Measurements from ENCODE around the gene PSORS1C2. TPM values are rescaled to one million over a fixed set of nuclear protein-coding genes. Genes with fewer than 3 reads are reported as not detected.

PSORS1C2 gene
- total RNA-seq, 2 experiments from 2014 or later: not detected

DNA sequence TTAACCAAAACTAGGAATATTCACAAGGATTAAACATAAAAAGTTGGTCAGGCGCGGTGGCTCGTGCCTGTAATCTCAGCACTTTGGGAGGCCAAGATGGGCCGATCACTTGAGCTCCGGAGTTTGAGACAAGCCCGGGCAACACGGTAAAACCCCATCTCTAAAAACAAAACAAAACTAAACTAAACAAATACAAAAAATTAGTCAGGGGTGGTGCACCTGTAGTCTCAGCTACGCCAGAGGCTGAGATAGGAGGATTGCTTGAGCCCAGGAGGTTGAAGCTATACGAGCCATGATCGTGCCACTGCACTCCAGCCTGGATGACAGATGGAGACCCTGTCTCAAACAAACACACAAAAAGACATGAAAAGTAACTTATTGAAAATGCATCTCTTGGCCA is 3.2 kb downstream of the PSORS1C2 start:
- H3K4me1 Mint-ChIP-seq (ENCODE audit: low read depth): peaks cover 6% of the 10 kb centered on the region
- Histone ChIP-seq H3K36me3 (ENCODE audit: insufficient read depth, low read length) (no peaks in the 10 kb centered on the region), H3K9me3 (ENCODE audit: control insufficient read depth in 1 of 2, insufficient read depth in 1 of 2, low read length in 2 of 2) (no peaks in the 10 kb centered on the region), H3K4me3 (ENCODE audit: low read length) (no peak overlapping the region), H3K4me1 (ENCODE audit: insufficient read depth, low read length) (peaks cover 9% of the 10 kb centered on the region), H3K27ac (ENCODE audit: low read depth in 1 of 2, low read length in 2 of 2) (no peak overlapping the region), H3K27me3 (ENCODE audit: control insufficient read depth in 1 of 2, insufficient read depth in 2 of 2, low read length in 2 of 2) (no peaks in the 10 kb centered on the region)
- ATAC-seq (ENCODE audit: poor library complexity) (no peak), DNase-seq (no peak)
- no peaks in the 10 kb centered on the region for H3K27me3 Mint-ChIP-seq
- CTCF ChIA-PET: no interaction called here
- H3K4me3 Mint-ChIP-seq: no peak overlapping the region
- POLR2A ChIA-PET: no interaction called here
- intact Hi-C loops (cut with DNase I, micrococcal nuclease): loop anchor here in 1 of 2 experiments (2.0 kb wide), 1 partner anchor 253 kb away; no protein-coding TSS in a partner anchor
- TF ChIP-seq, protein P1, sequence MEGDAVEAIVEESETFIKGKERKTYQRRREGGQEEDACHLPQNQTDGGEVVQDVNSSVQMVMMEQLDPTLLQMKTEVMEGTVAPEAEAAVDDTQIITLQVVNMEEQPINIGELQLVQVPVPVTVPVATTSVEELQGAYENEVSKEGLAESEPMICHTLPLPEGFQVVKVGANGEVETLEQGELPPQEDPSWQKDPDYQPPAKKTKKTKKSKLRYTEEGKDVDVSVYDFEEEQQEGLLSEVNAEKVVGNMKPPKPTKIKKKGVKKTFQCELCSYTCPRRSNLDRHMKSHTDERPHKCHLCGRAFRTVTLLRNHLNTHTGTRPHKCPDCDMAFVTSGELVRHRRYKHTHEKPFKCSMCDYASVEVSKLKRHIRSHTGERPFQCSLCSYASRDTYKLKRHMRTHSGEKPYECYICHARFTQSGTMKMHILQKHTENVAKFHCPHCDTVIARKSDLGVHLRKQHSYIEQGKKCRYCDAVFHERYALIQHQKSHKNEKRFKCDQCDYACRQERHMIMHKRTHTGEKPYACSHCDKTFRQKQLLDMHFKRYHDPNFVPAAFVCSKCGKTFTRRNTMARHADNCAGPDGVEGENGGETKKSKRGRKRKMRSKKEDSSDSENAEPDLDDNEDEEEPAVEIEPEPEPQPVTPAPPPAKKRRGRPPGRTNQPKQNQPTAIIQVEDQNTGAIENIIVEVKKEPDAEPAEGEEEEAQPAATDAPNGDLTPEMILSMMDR (IDR thresholded peaks at IDR 0.05): no peak
- H3K27ac Mint-ChIP-seq: no peak overlapping the region
- H3K36me3 Mint-ChIP-seq (ENCODE audit: low read depth): no peaks in the 10 kb centered on the region
- no peaks in the 10 kb centered on the region for H3K9me3 Mint-ChIP-seq

DNA sequence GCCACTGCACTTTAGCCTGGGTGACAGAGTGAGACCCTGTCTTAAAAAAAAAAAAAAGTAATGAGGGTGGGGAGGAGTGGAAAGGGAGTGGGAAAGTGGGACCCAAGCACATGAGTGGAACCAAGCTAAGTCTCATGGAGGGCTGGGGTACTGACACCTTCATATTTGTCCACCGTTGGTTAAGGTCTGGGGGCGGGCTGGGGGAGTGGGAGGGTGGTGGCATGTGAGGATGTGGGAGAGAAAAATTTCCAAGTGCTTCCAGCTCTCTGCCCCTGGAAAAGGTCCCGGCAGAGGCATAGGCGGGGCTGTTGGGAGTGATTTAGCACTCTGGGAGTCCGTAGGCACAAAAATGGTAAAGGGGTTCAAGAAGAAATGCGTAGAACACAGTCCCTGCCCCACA is 6.1 kb downstream of the PSORS1C2 start:
- no peak overlapping the region for H3K4me3 Mint-ChIP-seq
- TF ChIP-seq, protein P1 (IDR thresholded peaks at IDR 0.05): no peak
- no peak overlapping the region for H3K4me3 ChIP-seq (ENCODE audit: low read length)
- CTCF ChIA-PET: interaction anchor here (0.8 kb wide), 1 partner anchor 234 kb away, joined by 3 read pairs; no protein-coding TSS in a partner anchor
- no peaks in the 10 kb centered on the region for H3K9me3 Mint-ChIP-seq
- POLR2A ChIA-PET: interaction anchor here (1.0 kb wide), 1 partner anchor 60 kb away, joined by 3 read pairs; no protein-coding TSS in a partner anchor
- peaks cover 6% of the 10 kb centered on the region for H3K27me3 Mint-ChIP-seq
- H3K4me1 ChIP-seq (ENCODE audit: insufficient read depth, low read length): peaks cover 12% of the 10 kb centered on the region
- no peaks in the 10 kb centered on the region for H3K9me3 ChIP-seq (ENCODE audit: control insufficient read depth in 1 of 2, insufficient read depth in 1 of 2, low read length in 2 of 2)
- no peaks in the 10 kb centered on the region for H3K27me3 ChIP-seq (ENCODE audit: control insufficient read depth in 1 of 2, insufficient read depth in 2 of 2, low read length in 2 of 2)
- H3K27ac ChIP-seq (ENCODE audit: low read depth in 1 of 2, low read length in 2 of 2): no peak overlapping the region
- ATAC-seq (ENCODE audit: poor library complexity) (no peak), DNase-seq (no peak)
- intact Hi-C loops (cut with DNase I, micrococcal nuclease): no loop called here
- peaks cover 11% of the 10 kb centered on the region for H3K4me1 Mint-ChIP-seq (ENCODE audit: low read depth)
- H3K36me3 ChIP-seq (ENCODE audit: insufficient read depth, low read length): no peaks in the 10 kb centered on the region
- H3K36me3 Mint-ChIP-seq (ENCODE audit: low read depth): no peaks in the 10 kb centered on the region
- H3K27ac Mint-ChIP-seq: no peak overlapping the region

DNA sequence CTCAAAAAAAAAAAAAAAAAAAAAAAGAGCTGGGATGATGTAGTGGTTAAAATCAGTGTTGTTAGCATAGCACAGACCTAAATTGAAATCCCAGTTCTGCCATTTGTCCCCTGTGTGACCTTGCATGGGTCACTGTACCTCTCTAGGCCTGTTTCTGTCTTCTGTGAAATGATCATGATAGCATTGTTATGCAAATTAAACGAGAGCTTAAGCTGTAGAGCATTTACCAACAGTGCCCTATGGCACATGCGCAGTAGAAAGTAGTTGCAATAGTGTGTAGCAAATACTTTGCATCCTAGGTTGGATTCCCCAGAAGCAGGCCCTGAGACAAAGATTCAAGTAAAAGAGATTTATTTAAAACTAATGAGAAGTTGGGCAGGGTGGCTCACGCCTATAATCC is 7.3 kb downstream of the PSORS1C2 start:
- Mint-ChIP-seq H3K4me1 (ENCODE audit: low read depth) (peaks cover 6% of the 10 kb centered on the region), H3K4me3 (no peak overlapping the region), H3K36me3 (ENCODE audit: low read depth) (no peaks in the 10 kb centered on the region), H3K9me3 (no peaks in the 10 kb centered on the region), H3K27me3 (peaks cover 6% of the 10 kb centered on the region), H3K27ac (no peak overlapping the region)
- ChIA-PET CTCF (interaction anchor here (0.6 kb wide), 1 partner anchor 28 kb away, joined by 3 read pairs; no protein-coding TSS in a partner anchor), POLR2A (no interaction called here)
- H3K27ac ChIP-seq (ENCODE audit: low read depth in 1 of 2, low read length in 2 of 2): no peak overlapping the region
- no peak overlapping the region for H3K4me3 ChIP-seq (ENCODE audit: low read length)
- no peak for DNase-seq
- no peak for ATAC-seq (ENCODE audit: poor library complexity)
- no peaks in the 10 kb centered on the region for H3K36me3 ChIP-seq (ENCODE audit: insufficient read depth, low read length)
- H3K4me1 ChIP-seq (ENCODE audit: insufficient read depth, low read length): peaks cover 8% of the 10 kb centered on the region
- no peaks in the 10 kb centered on the region for H3K27me3 ChIP-seq (ENCODE audit: control insufficient read depth in 1 of 2, insufficient read depth in 2 of 2, low read length in 2 of 2)
- no peaks in the 10 kb centered on the region for H3K9me3 ChIP-seq (ENCODE audit: control insufficient read depth in 1 of 2, insufficient read depth in 1 of 2, low read length in 2 of 2)
- intact Hi-C loops (cut with DNase I, micrococcal nuclease): no loop called here
- TF ChIP-seq, protein P1 (IDR thresholded peaks at IDR 0.05): no peak

All from CD4-positive, alpha-beta T cell (primary cell).